Ovary (tissue), 9 donors: ENCODE data around the gene CMC1. TPM values are rescaled to one million over a fixed set of nuclear protein-coding genes. Genes with fewer than 3 reads are reported as not detected.

Experiments used
- DNase-seq, 5 donors: peaks; one replicate each; pipeline ENCODE4 v3.0.0-alpha.2; 2019 to 2020
- H3K27ac ChIP-seq, 2 donors: fragments of 200-600 bp; one replicate each; pipeline versions ENCODE4 v1.5.1 to v1.8.0; 2019 to 2022
- H3K27me3 ChIP-seq: fragments of 200-600 bp; one replicate; pipeline ENCODE4 v1.8.0; 2022
- H3K36me3 ChIP-seq: fragments of 200-600 bp; sonication (generic); one replicate; pipeline ENCODE4 v1.5.1; 2019
- H3K4me1 ChIP-seq: one replicate; pipeline ENCODE4 v1.8.1; 2013; ENCODE audit warnings: mild to moderate bottlenecking, moderate library complexity; ENCODE audit not compliant: insufficient read depth
- H3K4me3 ChIP-seq: fragments of 200-600 bp; sonication (generic); one replicate; pipeline ENCODE4 v1.5.1; 2017
- H3K9me3 ChIP-seq, 2 donors: fragments of 200-600 bp in 1 of 2; sonication (generic) in 1 of 2; one replicate each; pipeline versions ENCODE4 v1.5.1 to v1.8.1; 2013 to 2019; ENCODE audit warnings: mild to moderate bottlenecking in 1 of 2, moderate library complexity in 1 of 2
- CTCF ChIP-seq, 3 donors: fragments of 450-650 bp in 2 of 3; fragments of 200-600 bp in 1 of 3; IDR thresholded peaks; one replicate each; pipeline versions ENCODE4 v1.5.1 to v1.8.0; 2016 to 2022; ENCODE audit warnings: antibody characterized with exemption in 3 of 3, mild to moderate bottlenecking in 1 of 3
- EP300 ChIP-seq: sonication (generic); formaldehyde crosslinking; IDR thresholded peaks from one replicate; pipeline ENCODE4 v1.6.1; 2017; ENCODE audit warnings: antibody characterized with exemption
- POLR2A ChIP-seq: fragments of 450-650 bp; IDR thresholded peaks from one replicate; pipeline ENCODE4 v1.6.1; 2017; ENCODE audit warnings: antibody characterized with exemption, mild to moderate bottlenecking, moderate library complexity
- WGBS, 3 donors: extraction: QIAGEN DNeasy Blood & Tissue Kit in 1 of 3; methylation state at CpG; one replicate each; pipeline versions ENCODE4 v1.1.5 to v1.1.7; 2013 to 2017; 5-methylcytosine and 5-hydroxymethylcytosine counted together
- intact Hi-C, 4 donors: fragments of 100-400 bp; cut with DNase I; formaldehyde crosslinking; loops; one replicate each; pipeline versions ENCODE4 v1.11.0 to v1.15.1; 2022 to 2023
- polyA plus RNA-seq, 2 donors: library from polyadenylated mRNA; stranded (reverse); fragments of 200-250 nt in 1 of 2; fragments of 350-450 nt in 1 of 2; fragmentation: Illumina TruSeq in 1 of 2; extraction: RNeasy Lipid Tissue Mini Kit (QIAGEN cat#74804) in 1 of 2; gene quantifications; one replicate each; pipeline ENCODE4 v1.2.3, GENCODE V29; 2013 to 2014
- total RNA-seq, 7 donors: library from RNA; depleted of rRNA in 2 of 7; stranded (reverse); fragments of >200 nt in 2 of 7; fragmentation: NEBNext Ultra II Directional in 3 of 7; extraction: Animal tissue kit (Norgen Biotek cat#: 25700) in 3 of 7; gene quantifications; one replicate each; pipeline versions ENCODE4 v1.1.0 to v1.2.4, GENCODE V29; 2016 to 2023
- donor health status: DM: no; HTN: no; CAD: no; lungs with moderate emphysema.
- donor health status: DM: no; HTN: no; CAD: no.
- donor health status: Bipolar disorder and iron deficiency.
- donor health status: DM: yes; HTN: yes; CAD: no.
- donor health status: DM: no; HTN: no; CAD: no.
- donor health status: DM: yes; HTN: yes; CAD: no.

The CMC1 gene
- total and polyA plus RNA-seq, 9 donors = 10.3 to 22.2 (median 13.4) TPM

- H3K4me3 ChIP-seq = no peak overlapping the region
- H3K27ac ChIP-seq = no peak overlapping the region
- no peaks in the 10 kb centered on the region for H3K9me3 ChIP-seq
- DNase-seq = no peak
- 70 to 80% (median 78%) methylated on average over 3 of the region's 3 CpGs for WGBS, 3 donors
- H3K27me3 ChIP-seq = no peaks in the 10 kb centered on the region
- TF ChIP-seq POLR2A (no peak), CTCF (IDR thresholded peaks at IDR 0.05) (no peak), EP300 (no peak)
- H3K36me3 ChIP-seq = no peaks in the 10 kb centered on the region
- intact Hi-C loops = no loop called here
- no peaks in the 10 kb centered on the region for H3K4me1 ChIP-seq
Observed at GRCh38 chr3:28250999-28251398, 9.6 kb downstream of the CMC1 start.

- H3K4me3 ChIP-seq = no peak overlapping the region
- intact Hi-C loops = no loop called here
- no peak overlapping the region for H3K27ac ChIP-seq
- H3K27me3 ChIP-seq = no peaks in the 10 kb centered on the region
- 96 to 97% (median 96%) methylated on average over 3 of the region's 3 CpGs for WGBS, 3 donors
- H3K9me3 ChIP-seq = no peaks in the 10 kb centered on the region
- TF ChIP-seq POLR2A (no peak), CTCF (IDR thresholded peaks at IDR 0.05) (no peak), EP300 (no peak)
- DNase-seq = no peak
- H3K36me3 ChIP-seq = no peaks in the 10 kb centered on the region
- no peaks in the 10 kb centered on the region for H3K4me1 ChIP-seq
Observed at GRCh38 chr3:28252001-28252431, 10.6 kb downstream of the CMC1 start.

- H3K36me3 ChIP-seq = no peaks in the 10 kb centered on the region
- no peaks in the 10 kb centered on the region for H3K4me1 ChIP-seq
- no peak overlapping the region for H3K27ac ChIP-seq
- DNase-seq = no peak
- H3K9me3 ChIP-seq = no peaks in the 10 kb centered on the region
- no peak for TF ChIP-seq CTCF (IDR thresholded peaks at IDR 0.05)
- TF ChIP-seq POLR2A = no peak
- TF ChIP-seq EP300 = no peak
- intact Hi-C loops = no loop called here
- 91 to 96% (median 96%) methylated on average over 9 of the region's 9 CpGs for WGBS, 3 donors
- H3K4me3 ChIP-seq = no peak overlapping the region
- H3K27me3 ChIP-seq = no peaks in the 10 kb centered on the region
Observed at GRCh38 chr3:28253040-28253715, 11.8 kb downstream of the CMC1 start.

- TF ChIP-seq CTCF (IDR thresholded peaks at IDR 0.05) = no peak
- TF ChIP-seq POLR2A = no peak
- TF ChIP-seq EP300 = no peak
- Histone ChIP-seq H3K27me3 (no peaks in the 10 kb centered on the region), H3K4me1 (no peaks in the 10 kb centered on the region), H3K27ac (no peak overlapping the region), H3K36me3 (no peaks in the 10 kb centered on the region), H3K4me3 (no peak overlapping the region), H3K9me3 (no peaks in the 10 kb centered on the region)
- intact Hi-C loops = no loop called here
- no peak for DNase-seq
Observed at GRCh38 chr3:28262001-28262400, 20.6 kb downstream of the CMC1 start.
